GM12878 (cell line): Measurements from ENCODE around the gene PSORS1C2. TPM values are rescaled to one million over a fixed set of nuclear protein-coding genes. Genes with fewer than 3 reads are reported as not detected.

Source experiments
- ATAC-seq: fragments of 200-7000 bp; cut with Tn5 transposase; 3 replicates; pipeline ENCODE4 v1.9.1; 2020; ENCODE audit warnings: mild to moderate bottlenecking, moderate library complexity
- BruUV-seq: library from RNA; stranded (reverse); fragments of 400-500 nt; replicated peaks from 2 replicates; lab custom pipeline; 2021; lab: Mats Ljungman, UMichigan
- CTCF ChIA-PET: fragments of 300-600 bp; sonication (Branson Sonifier 250); formaldehyde crosslinking; extraction: SDS; loops from one replicate; lab custom pipeline; 2021; ENCODE audit warnings: inconsistent platforms; lab: Yijun Ruan, JAX
- POLR2A ChIA-PET: fragments of 350-600 bp; formaldehyde crosslinking; extraction: SDS; loops from one replicate; lab custom pipeline; 2021; ENCODE audit warnings: inconsistent platforms; lab: Charles Lee
- RAD21 ChIA-PET: fragments of 300-600 bp; sonication (Branson Sonifier 250); formaldehyde crosslinking; loops from one replicate; lab custom pipeline; 2023; ENCODE audit warnings: antibody characterized with exemption; ENCODE audit not compliant: unreplicated experiment; lab: Charles Lee
- SMC1A ChIA-PET: fragments of 300-600 bp; sonication (Branson Sonifier 250); formaldehyde crosslinking; loops from one replicate; lab custom pipeline; 2023; ENCODE audit not compliant: unreplicated experiment, uncharacterized antibody; lab: Charles Lee
- DNase-seq: peaks from one replicate; pipeline ENCODE4 v3.0.0-alpha.2; 2011; ENCODE audit warnings: low read depth, low spot score
- FAIRE-seq: peaks from 3 replicates; lab custom pipeline; 2011; peaks lifted over from hg19 to GRCh38; lab: Jason Lieb, UNC
- H2AFZ ChIP-seq: 2 replicates; pipeline ENCODE4 v1.6.0; 2011; ENCODE audit warnings: low read depth, low read length, control low read depth; ENCODE audit not compliant: control insufficient read depth
- H3K27ac ChIP-seq: 2 replicates; pipeline ENCODE4 v1.5.1; 2011; ENCODE audit warnings: control low read depth; ENCODE audit not compliant: control insufficient read depth, insufficient read depth
- H3K27me3 ChIP-seq, 2 experiments: replicated peaks in 1 of 2; 2 replicates each; pipeline versions ENCODE4 v1.6.0 to v1.6.1; 2011; ENCODE audit warnings: low read length in 1 of 2; ENCODE audit not compliant: control insufficient read depth in 2 of 2, insufficient read depth in 2 of 2
- H3K36me3 ChIP-seq, 2 experiments: 2 replicates each; pipeline ENCODE4 v1.5.1; 2011; ENCODE audit warnings: low read length in 1 of 2; ENCODE audit not compliant: control insufficient read depth in 2 of 2, insufficient read depth in 2 of 2
- H3K4me1 ChIP-seq: 2 replicates; pipeline ENCODE4 v1.6.1; 2011; ENCODE audit warnings: mild to moderate bottlenecking, low read length, moderate library complexity, mixed read lengths; ENCODE audit not compliant: control insufficient read depth, insufficient read depth
- H3K4me2 ChIP-seq: 2 replicates; pipeline ENCODE4 v1.6.0; 2011; ENCODE audit warnings: control low read depth; ENCODE audit not compliant: control insufficient read depth, insufficient read depth
- H3K4me3 ChIP-seq: fragments of 200-600 bp; sonication (generic); 2 replicates; pipeline ENCODE4 v1.5.1; 2016
- H3K79me2 ChIP-seq: 2 replicates; pipeline ENCODE4 v1.6.0; 2011; ENCODE audit warnings: low read length; ENCODE audit not compliant: control insufficient read depth, insufficient read depth
- H3K9ac ChIP-seq: 2 replicates; pipeline ENCODE4 v1.8.0; 2011; ENCODE audit warnings: low read length, control low read depth, mixed read lengths; ENCODE audit not compliant: control insufficient read depth, insufficient read depth
- H3K9me3 ChIP-seq: replicated peaks from 3 replicates; pipeline ENCODE4 v1.5.1; 2011; ENCODE audit warnings: mild to moderate bottlenecking, low read length; ENCODE audit not compliant: control insufficient read depth, insufficient read depth
- H4K20me1 ChIP-seq: 2 replicates; pipeline ENCODE4 v1.6.0; 2011; ENCODE audit not compliant: control insufficient read depth, insufficient read depth
- CBX5 ChIP-seq: sonication (generic); IDR thresholded peaks from 2 replicates; pipeline ENCODE4 v1.6.1; 2016; ENCODE audit warnings: low read depth, moderate library complexity, mild to moderate bottlenecking, inconsistent platforms
- FOS ChIP-seq: IDR thresholded peaks from 3 replicates; pipeline ENCODE4 v1.6.1; 2011; ENCODE audit warnings: borderline replicate concordance; ENCODE audit not compliant: insufficient read length; ENCODE audit errors: extremely low read depth
- MTA2 ChIP-seq: fragments of 450-650 bp; IDR thresholded peaks from 2 replicates; pipeline ENCODE4 v1.6.1; 2016; ENCODE audit warnings: low read depth, mild to moderate bottlenecking, moderate library complexity
- NBN ChIP-seq: fragments of 450-650 bp; IDR thresholded peaks from 2 replicates; pipeline ENCODE4 v1.6.1; 2016
- NR2F1 ChIP-seq: fragments of 450-650 bp; conservative IDR thresholded peaks from 2 replicates; pipeline ENCODE4 v1.6.1; 2017; ENCODE audit warnings: mild to moderate bottlenecking
- ZSCAN29 ChIP-seq: fragments of 450-650 bp; IDR thresholded peaks from 2 replicates; pipeline ENCODE4 v1.6.1; 2017; ENCODE audit warnings: mild to moderate bottlenecking, moderate library complexity
- WGBS: methylation state at CpG from one replicate; pipeline ENCODE4 v1.1.6; 2016; ENCODE audit warnings: low lambda C conversion rate; ENCODE audit not compliant: insufficient replicate concordance, insufficient coverage; ENCODE audit errors: missing lambda C conversion rate; 5-methylcytosine and 5-hydroxymethylcytosine counted together
- in situ Hi-C: fragments of 300-500 bp; cut with MboI; formaldehyde crosslinking; loops from 9 replicates; pipeline ENCODE4 v1.14.3; 2018; ENCODE audit warnings: mixed read lengths
- intact Hi-C: fragments of 100-400 bp; cut with micrococcal nuclease; formaldehyde crosslinking; loops from one replicate; pipeline ENCODE4 v1.14.2; 2022; ENCODE audit not compliant: unreplicated experiment
- polyA plus RNA-seq, 11 experiments: library from polyadenylated mRNA; depleted of rRNA in 4 of 11; unstranded in 6 of 11; stranded (reverse) in 5 of 11; fragments of >200 nt; fragmentation: Nextera tagmentation in 4 of 11; fragmentation: Illumina TruSeq in 1 of 11; extraction: Ambion mirVana in 4 of 11; extraction: Trizol in 1 of 11; gene quantifications; 1 replicate in 1 of 11; 2 replicates in 10 of 11; pipeline versions ENCODE4 v1.2.1 to v1.2.3, GENCODE V29; 2011 to 2016; ENCODE audit warnings: inconsistent platforms in 2 of 11, missing spikeins in 2 of 11, low read depth in 1 of 11
- total RNA-seq, 4 experiments: library from RNA; depleted of rRNA in 3 of 4; stranded (reverse); fragments of >200 nt in 3 of 4; fragmentation: Illumina TruSeq in 1 of 4; extraction: Trizol in 1 of 4; gene quantifications; 2 replicates each; pipeline versions ENCODE4 v1.2.1 to v1.2.3, GENCODE V29; 2013 to 2021
- TF ChIP-seq, protein P1 (sequence below): fragments of 450-650 bp; IDR thresholded peaks from 2 replicates; pipeline ENCODE4 v1.6.1; 2017; ENCODE audit warnings: mild to moderate bottlenecking
- TF ChIP-seq, protein P2 (sequence below): fragments of 450-650 bp; formaldehyde crosslinking; IDR thresholded peaks from 2 replicates; pipeline ENCODE4 v1.4.0; 2020; ENCODE audit warnings: mild to moderate bottlenecking, moderate library complexity
- TF ChIP-seq, protein P3 (sequence below): fragments of 450-650 bp; IDR thresholded peaks from 2 replicates; pipeline ENCODE4 v1.6.1; 2016; ENCODE audit warnings: mild to moderate bottlenecking

Gene PSORS1C2
- total and polyA plus RNA-seq, 10 of the 15 experiments (the other 5 are each of a cell fraction or from before 2014, with no cell fraction given): not detected

DNA sequence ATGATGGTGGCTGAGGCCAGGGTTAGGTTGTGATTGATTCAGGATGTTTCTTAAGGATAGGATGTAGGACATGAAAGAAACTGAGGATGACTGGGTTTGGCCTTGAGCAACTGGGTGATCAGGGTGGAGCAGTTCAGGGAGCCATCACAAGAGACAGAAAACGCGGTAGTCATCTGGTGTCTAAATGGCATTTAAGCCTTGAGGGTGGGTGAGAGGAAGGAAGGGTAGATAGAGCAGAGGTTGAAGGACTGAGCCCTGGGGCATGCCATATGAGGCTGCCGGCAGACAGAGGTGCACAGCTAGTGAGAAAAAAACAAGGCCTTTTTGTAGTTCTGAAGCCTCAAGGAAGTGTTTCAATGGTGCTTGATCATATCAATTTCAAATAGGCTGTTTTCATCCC lies 29.7 kb upstream of the PSORS1C2 start (continued):
- no peak for TF ChIP-seq CBX5
- TF ChIP-seq, protein P1, sequence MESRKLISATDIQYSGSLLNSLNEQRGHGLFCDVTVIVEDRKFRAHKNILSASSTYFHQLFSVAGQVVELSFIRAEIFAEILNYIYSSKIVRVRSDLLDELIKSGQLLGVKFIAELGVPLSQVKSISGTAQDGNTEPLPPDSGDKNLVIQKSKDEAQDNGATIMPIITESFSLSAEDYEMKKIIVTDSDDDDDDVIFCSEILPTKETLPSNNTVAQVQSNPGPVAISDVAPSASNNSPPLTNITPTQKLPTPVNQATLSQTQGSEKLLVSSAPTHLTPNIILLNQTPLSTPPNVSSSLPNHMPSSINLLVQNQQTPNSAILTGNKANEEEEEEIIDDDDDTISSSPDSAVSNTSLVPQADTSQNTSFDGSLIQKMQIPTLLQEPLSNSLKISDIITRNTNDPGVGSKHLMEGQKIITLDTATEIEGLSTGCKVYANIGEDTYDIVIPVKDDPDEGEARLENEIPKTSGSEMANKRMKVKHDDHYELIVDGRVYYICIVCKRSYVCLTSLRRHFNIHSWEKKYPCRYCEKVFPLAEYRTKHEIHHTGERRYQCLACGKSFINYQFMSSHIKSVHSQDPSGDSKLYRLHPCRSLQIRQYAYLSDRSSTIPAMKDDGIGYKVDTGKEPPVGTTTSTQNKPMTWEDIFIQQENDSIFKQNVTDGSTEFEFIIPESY: no peak

DNA sequence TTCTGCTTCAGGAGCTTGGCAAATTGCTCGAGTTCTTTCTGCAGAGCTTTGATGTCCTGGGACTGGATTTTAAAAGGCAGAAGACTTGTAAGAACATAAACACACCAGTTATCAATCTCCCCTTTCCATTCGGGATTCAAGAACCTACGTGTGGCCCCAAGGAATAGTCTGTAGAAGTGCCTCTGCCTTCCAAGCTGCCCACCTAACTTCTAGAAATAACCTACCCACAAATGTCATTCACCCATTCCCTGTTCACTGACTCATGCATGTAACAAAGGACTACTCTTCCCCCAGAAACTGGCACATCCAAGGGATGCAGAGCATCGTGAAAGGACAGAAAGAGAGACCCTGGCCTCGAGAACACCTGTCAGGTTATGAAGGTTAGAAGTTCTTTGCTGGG lies 27.1 kb upstream of the PSORS1C2 start:
- peaks cover 12% of the 10 kb centered on the region for H3K79me2 ChIP-seq
- SMC1A ChIA-PET: interaction anchor here (0.7 to 2.5 kb wide), 10 partner anchors 8 to 183 kb away, joined by 3 to 18 read pairs (median 4); partner anchors contain the start of gene PSORS1C2
- ATAC-seq (no peak), FAIRE-seq (no peak), DNase-seq (no peak)
- no peaks in the 10 kb centered on the region; the same call in 1 of the 2 replicates for H4K20me1 ChIP-seq
- peak overlapping the region; percentile 44; the same call in 1 of the 2 replicates for H3K4me2 ChIP-seq
- no peak overlapping the region for H3K27ac ChIP-seq
- H3K9ac ChIP-seq: no peak overlapping the region
- no peak overlapping the region for H2AFZ ChIP-seq
- RAD21 ChIA-PET: interaction anchor here (0.7 to 1.8 kb wide), 8 partner anchors 10 to 200 kb away, joined by 3 to 10 read pairs (median 4); no protein-coding TSS in a partner anchor
- intact Hi-C loops: no loop called here
- no peaks in the 10 kb centered on the region for H3K9me3 ChIP-seq
- POLR2A ChIA-PET: interaction anchor here (0.6 to 1.8 kb wide), 7 partner anchors 9 to 28 kb away, joined by 3 to 9 read pairs (median 4); no protein-coding TSS in a partner anchor
- WGBS: 91% methylated on average over 5 of the region's 5 CpGs
- H3K4me1 ChIP-seq: peaks cover 32% of the 10 kb centered on the region
- CTCF ChIA-PET: interaction anchor here (0.9 to 2.4 kb wide), 8 partner anchors 10 to 201 kb away, joined by 3 to 10 read pairs (median 3); partner anchors contain the start of gene PSORS1C2
- H3K36me3 ChIP-seq: peaks cover 8 to 12% of the 10 kb centered on the region in 2 experiments
- H3K4me3 ChIP-seq: no peak overlapping the region
- H3K27me3 ChIP-seq: no peaks in the 10 kb centered on the region
- in situ Hi-C loops: no loop called here
- no TSS peak for BruUV-seq
- TF ChIP-seq NBN: no peak
- no peak for TF ChIP-seq FOS
- no peak for TF ChIP-seq ZSCAN29
- no peak for TF ChIP-seq MTA2
- TF ChIP-seq, protein P2, sequence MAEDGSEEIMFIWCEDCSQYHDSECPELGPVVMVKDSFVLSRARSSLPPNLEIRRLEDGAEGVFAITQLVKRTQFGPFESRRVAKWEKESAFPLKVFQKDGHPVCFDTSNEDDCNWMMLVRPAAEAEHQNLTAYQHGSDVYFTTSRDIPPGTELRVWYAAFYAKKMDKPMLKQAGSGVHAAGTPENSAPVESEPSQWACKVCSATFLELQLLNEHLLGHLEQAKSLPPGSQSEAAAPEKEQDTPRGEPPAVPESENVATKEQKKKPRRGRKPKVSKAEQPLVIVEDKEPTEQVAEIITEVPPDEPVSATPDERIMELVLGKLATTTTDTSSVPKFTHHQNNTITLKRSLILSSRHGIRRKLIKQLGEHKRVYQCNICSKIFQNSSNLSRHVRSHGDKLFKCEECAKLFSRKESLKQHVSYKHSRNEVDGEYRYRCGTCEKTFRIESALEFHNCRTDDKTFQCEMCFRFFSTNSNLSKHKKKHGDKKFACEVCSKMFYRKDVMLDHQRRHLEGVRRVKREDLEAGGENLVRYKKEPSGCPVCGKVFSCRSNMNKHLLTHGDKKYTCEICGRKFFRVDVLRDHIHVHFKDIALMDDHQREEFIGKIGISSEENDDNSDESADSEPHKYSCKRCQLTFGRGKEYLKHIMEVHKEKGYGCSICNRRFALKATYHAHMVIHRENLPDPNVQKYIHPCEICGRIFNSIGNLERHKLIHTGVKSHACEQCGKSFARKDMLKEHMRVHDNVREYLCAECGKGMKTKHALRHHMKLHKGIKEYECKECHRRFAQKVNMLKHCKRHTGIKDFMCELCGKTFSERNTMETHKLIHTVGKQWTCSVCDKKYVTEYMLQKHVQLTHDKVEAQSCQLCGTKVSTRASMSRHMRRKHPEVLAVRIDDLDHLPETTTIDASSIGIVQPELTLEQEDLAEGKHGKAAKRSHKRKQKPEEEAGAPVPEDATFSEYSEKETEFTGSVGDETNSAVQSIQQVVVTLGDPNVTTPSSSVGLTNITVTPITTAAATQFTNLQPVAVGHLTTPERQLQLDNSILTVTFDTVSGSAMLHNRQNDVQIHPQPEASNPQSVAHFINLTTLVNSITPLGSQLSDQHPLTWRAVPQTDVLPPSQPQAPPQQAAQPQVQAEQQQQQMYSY (CRISPR knock-in tag): no peak
- TF ChIP-seq NR2F1: no peak
- TF ChIP-seq, protein P3, sequence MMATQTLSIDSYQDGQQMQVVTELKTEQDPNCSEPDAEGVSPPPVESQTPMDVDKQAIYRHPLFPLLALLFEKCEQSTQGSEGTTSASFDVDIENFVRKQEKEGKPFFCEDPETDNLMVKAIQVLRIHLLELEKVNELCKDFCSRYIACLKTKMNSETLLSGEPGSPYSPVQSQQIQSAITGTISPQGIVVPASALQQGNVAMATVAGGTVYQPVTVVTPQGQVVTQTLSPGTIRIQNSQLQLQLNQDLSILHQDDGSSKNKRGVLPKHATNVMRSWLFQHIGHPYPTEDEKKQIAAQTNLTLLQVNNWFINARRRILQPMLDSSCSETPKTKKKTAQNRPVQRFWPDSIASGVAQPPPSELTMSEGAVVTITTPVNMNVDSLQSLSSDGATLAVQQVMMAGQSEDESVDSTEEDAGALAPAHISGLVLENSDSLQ: no peak
- TF ChIP-seq, all 136 proteins: peak for 0
